Retinal pigment epithelial cell (primary cell): ENCODE measurements around the gene GRAMD1A.
"Not testable (repeated sequence)": the region's sequence is repeated elsewhere in the genome, so short reads cannot be mapped to it uniquely, and the experiment has no call there.

Experiments used
- DNase-seq: peaks from one replicate; pipeline ENCODE4 v3.0.0-alpha.2; 2010; ENCODE audit warnings: low read depth
- H3K4me3 ChIP-seq: 2 replicates; pipeline ENCODE4 v1.5.1; 2011; ENCODE audit warnings: mild to moderate bottlenecking, low read length, control low read depth, moderate library complexity
- CTCF ChIP-seq: conservative IDR thresholded peaks from 2 replicates; pipeline ENCODE4 v1.5.1; 2011; ENCODE audit warnings: low read depth, low read length, control low read depth, inconsistent platforms

Gene GRAMD1A

GRCh38 chr19:35049456-35049855, 49.3 kb downstream of the GRAMD1A start:
- H3K4me3 ChIP-seq: no peak overlapping the region
- no peak for DNase-seq
- no peak for TF ChIP-seq CTCF

- H3K4me3 ChIP-seq, DNase-seq: not testable (repeated sequence)
Measured at GRCh38 chr19:35050662-35051061, 50.5 kb downstream of the GRAMD1A start.

GRCh38 chr19:35051268-35051667, 51.1 kb downstream of the GRAMD1A start:
- DNase-seq, H3K4me3 ChIP-seq: not testable (repeated sequence)

GRCh38 chr19:35051796-35052195, 51.7 kb downstream of the GRAMD1A start:
- TF ChIP-seq CTCF: no peak
- no peak overlapping the region for H3K4me3 ChIP-seq
- DNase-seq: no peak

GRCh38 chr19:35052599-35053190, 52.6 kb downstream of the GRAMD1A start:
- TF ChIP-seq CTCF: no peak
- no peak overlapping the region for H3K4me3 ChIP-seq
- DNase-seq: no peak

GRCh38 chr19:35053667-35054293, 53.7 kb downstream of the GRAMD1A start:
- no peak for DNase-seq
- TF ChIP-seq CTCF: no peak

GRCh38 chr19:35054626-35055025, 54.5 kb downstream of the GRAMD1A start:
- TF ChIP-seq CTCF: no peak
- DNase-seq: no peak
- no peak overlapping the region for H3K4me3 ChIP-seq

More at GRCh38 chr19:35053667-35054293, 53.7 kb downstream of the GRAMD1A start:
- no peak overlapping the region for H3K4me3 ChIP-seq

GRCh38 chr19:35055715-35056179, 55.6 kb downstream of the GRAMD1A start:
- DNase-seq: no peak
- H3K4me3 ChIP-seq: no peak overlapping the region
- TF ChIP-seq CTCF: peak; percentile 58
